Mesothelial cell of epicardium (in vitro differentiated cells): ENCODE results near the gene MAP4K5. TPM values are rescaled to one million over a fixed set of nuclear protein-coding genes. Genes with fewer than 3 reads are reported as not detected.

Source experiments
- DNase-seq, 2 experiments: peaks; one replicate each; pipeline ENCODE4 v3.0.0; 2021; ENCODE audit warnings: low spot score in 2 of 2; ENCODE audit not compliant: unreplicated experiment in 2 of 2
- H3K27ac Mint-ChIP-seq: 2 replicates; pipeline ENCODE4 v1.8.0; 2021; ENCODE audit warnings: mixed read lengths
- H3K27me3 Mint-ChIP-seq: 2 replicates; pipeline ENCODE4 v1.8.0; 2021; ENCODE audit warnings: low read depth, mixed read lengths
- H3K36me3 Mint-ChIP-seq: 2 replicates; pipeline ENCODE4 v1.8.0; 2021; ENCODE audit warnings: mixed read lengths
- H3K4me1 Mint-ChIP-seq: 2 replicates; pipeline ENCODE4 v1.8.0; 2021; ENCODE audit warnings: mixed read lengths
- H3K4me3 Mint-ChIP-seq: 2 replicates; pipeline ENCODE4 v1.8.0; 2021; ENCODE audit warnings: mild to moderate bottlenecking, moderate library complexity, mixed read lengths
- H3K9me3 Mint-ChIP-seq: 2 replicates; pipeline ENCODE4 v1.8.0; 2021; ENCODE audit warnings: mixed read lengths
- total RNA-seq: library from RNA; stranded (reverse); gene quantifications from 3 replicates; pipeline ENCODE4 v1.2.1, GENCODE V29; 2021
- TF ChIP-seq, protein P1 (sequence below): fragments of 200-600 bp; sonication (generic); IDR thresholded peaks from one replicate; pipeline ENCODE4 v1.5.0; 2021; ENCODE audit warnings: antibody characterized with exemption; ENCODE audit not compliant: unreplicated experiment

The MAP4K5 gene
- total RNA-seq, 1 donor from 2014 or later = 95.4 TPM

DNA sequence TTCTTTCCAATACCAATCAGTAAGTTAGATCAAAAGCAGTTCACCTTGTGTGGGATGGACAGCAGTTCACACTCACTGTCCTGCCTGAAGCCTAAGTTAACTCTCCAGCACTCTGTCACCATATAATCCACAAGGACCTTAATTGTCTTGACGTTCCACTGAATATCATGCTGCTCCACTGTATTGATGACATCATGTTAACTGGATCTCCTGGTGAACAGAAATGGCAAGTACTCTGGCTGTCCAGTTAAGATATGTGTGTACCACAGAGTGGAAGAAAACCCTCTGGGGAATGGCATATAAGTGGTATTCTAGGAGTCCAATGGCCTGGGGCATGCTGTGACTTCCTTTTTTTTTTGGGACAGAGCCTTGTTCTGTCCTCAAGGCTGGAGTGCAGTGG lies 151.9 kb downstream of the MAP4K5 start:
- H3K9me3 Mint-ChIP-seq = no peaks in the 10 kb centered on the region
- H3K4me1 Mint-ChIP-seq = no peaks in the 10 kb centered on the region
- no peak overlapping the region for H3K27ac Mint-ChIP-seq
- DNase-seq = no peak
- no peaks in the 10 kb centered on the region for H3K27me3 Mint-ChIP-seq
- no peak overlapping the region for H3K4me3 Mint-ChIP-seq
- H3K36me3 Mint-ChIP-seq = no peaks in the 10 kb centered on the region
- TF ChIP-seq, protein P1, sequence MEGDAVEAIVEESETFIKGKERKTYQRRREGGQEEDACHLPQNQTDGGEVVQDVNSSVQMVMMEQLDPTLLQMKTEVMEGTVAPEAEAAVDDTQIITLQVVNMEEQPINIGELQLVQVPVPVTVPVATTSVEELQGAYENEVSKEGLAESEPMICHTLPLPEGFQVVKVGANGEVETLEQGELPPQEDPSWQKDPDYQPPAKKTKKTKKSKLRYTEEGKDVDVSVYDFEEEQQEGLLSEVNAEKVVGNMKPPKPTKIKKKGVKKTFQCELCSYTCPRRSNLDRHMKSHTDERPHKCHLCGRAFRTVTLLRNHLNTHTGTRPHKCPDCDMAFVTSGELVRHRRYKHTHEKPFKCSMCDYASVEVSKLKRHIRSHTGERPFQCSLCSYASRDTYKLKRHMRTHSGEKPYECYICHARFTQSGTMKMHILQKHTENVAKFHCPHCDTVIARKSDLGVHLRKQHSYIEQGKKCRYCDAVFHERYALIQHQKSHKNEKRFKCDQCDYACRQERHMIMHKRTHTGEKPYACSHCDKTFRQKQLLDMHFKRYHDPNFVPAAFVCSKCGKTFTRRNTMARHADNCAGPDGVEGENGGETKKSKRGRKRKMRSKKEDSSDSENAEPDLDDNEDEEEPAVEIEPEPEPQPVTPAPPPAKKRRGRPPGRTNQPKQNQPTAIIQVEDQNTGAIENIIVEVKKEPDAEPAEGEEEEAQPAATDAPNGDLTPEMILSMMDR = no peak

DNA sequence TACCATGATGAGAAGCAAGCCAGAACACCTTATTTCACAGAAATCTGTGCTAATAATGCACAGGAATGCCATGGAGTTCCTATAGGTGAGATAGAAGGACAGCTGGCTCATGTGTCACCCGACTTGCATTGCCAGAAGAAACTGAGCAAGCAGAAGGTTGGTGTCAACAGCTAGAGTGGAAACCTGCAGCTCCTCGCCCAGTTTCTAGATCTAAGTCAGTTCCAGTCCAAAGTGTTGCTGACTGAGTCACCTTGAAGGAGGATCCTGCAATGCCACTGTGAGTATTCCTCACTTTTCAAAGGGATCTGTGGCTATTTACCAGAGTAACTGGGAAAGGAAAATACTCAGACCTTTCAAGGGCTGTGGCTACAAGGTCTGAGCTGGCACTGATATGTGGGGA lies 152.8 kb downstream of the MAP4K5 start:
- Mint-ChIP-seq H3K36me3 (no peaks in the 10 kb centered on the region), H3K27ac (no peak overlapping the region), H3K4me1 (no peaks in the 10 kb centered on the region), H3K4me3 (no peak overlapping the region), H3K27me3 (no peaks in the 10 kb centered on the region), H3K9me3 (no peaks in the 10 kb centered on the region)
- no peak for DNase-seq
- TF ChIP-seq, protein P1 = no peak

DNA sequence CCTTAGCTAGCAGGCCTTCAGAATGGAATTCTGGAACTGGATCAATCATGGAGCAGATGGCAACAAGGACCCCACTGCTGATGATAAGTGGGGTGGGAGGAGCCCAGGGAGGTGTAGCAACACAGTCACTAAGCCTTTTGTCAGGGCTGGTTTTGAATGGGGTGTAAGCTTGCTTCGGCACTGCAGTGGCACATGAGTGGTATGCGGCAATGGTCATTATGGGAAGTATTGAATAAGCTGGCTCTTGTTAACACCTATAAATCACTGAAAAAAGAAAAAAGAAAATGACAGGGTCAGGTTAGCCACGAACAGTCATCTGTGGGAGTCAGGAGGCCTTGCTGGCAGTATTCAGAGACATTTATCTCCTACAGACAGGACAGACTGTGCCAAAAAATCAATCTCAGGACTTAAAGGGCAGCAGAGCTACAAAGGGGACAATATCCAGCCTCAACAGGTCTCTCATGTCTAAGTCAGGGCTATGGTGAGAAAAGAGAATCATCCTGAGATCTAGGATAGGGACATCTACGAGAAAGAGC lies 154.8 kb downstream of the MAP4K5 start:
- TF ChIP-seq, protein P1 = no peak
- no peak overlapping the region for H3K27ac Mint-ChIP-seq
- no peaks in the 10 kb centered on the region for H3K36me3 Mint-ChIP-seq

DNA sequence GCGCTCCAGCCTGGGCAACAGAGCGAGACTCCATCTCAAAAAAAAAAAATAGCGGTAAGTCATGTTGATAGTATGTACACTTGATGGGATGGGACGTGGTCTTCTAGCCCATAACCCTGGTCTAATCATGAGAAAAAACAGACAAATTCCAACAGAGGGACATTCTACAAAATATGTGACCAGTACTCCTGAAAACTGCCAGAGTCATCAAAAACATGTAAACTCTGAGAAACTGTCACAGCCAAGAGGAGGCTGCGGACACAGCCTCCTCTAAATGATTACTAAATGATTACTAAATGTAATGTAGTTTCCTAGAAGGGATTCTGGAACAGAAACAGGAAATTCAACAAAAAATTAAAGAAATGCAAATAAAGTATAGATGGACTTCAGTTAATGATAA lies 156.6 kb downstream of the MAP4K5 start:
- DNase-seq = no peak
- no peaks in the 10 kb centered on the region for H3K36me3 Mint-ChIP-seq
- H3K4me1 Mint-ChIP-seq = no peaks in the 10 kb centered on the region
- no peak overlapping the region for H3K4me3 Mint-ChIP-seq
- H3K9me3 Mint-ChIP-seq = peaks cover 2% of the 10 kb centered on the region
- no peak overlapping the region for H3K27ac Mint-ChIP-seq
- TF ChIP-seq, protein P1 = no peak
- H3K27me3 Mint-ChIP-seq = peaks cover 11% of the 10 kb centered on the region

More for the DNA sequence above, 154.8 kb downstream of the MAP4K5 start:
- no peak for DNase-seq
- peaks cover 9% of the 10 kb centered on the region for H3K27me3 Mint-ChIP-seq
- no peaks in the 10 kb centered on the region for H3K4me1 Mint-ChIP-seq
- H3K4me3 Mint-ChIP-seq = no peak overlapping the region
- no peaks in the 10 kb centered on the region for H3K9me3 Mint-ChIP-seq

DNA sequence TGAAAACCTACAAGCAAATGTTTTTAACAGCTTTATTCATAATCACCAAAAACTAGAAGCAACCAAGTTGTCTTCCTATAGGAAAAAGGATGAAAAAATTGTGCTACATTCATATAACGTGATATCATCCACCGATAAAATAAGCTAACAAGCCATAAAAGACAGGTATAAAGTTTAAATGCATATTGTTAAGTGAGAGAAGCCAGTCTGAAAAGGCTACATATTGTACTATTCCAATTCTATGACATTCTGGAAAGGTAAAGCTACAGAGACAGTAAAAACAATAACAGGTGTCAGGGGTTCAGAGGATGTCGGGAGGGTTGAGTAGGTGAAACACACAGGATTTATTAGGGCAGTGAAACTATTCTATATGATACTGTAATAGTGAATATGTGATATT lies 158.4 kb downstream of the MAP4K5 start:
- Mint-ChIP-seq H3K4me3 (no peak overlapping the region), H3K27ac (no peak overlapping the region), H3K36me3 (no peaks in the 10 kb centered on the region), H3K4me1 (no peaks in the 10 kb centered on the region), H3K9me3 (peaks cover 8% of the 10 kb centered on the region), H3K27me3 (peaks cover 13% of the 10 kb centered on the region)
- TF ChIP-seq, protein P1 = no peak
- no peak for DNase-seq

DNA sequence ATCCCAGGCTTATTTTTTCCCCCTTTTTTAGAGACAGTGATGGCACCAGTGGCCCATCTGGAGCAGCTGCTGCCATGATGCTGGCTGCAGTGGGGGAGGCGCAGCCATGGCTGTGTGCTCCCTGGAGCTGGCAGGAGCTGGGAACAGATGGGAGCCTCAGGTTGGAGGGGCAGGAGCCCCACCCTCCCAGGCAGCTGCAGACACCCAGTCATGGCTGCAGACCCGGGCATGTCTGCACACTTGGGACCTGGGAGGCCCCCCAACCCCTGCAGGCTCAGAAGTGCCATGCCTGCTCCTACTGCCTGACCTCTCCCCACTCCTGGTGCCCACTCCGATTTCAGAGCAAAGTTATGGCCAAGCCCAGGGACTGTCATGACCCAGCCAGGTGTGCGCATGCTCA lies 160.8 kb downstream of the MAP4K5 start:
- Mint-ChIP-seq H3K4me1 (no peaks in the 10 kb centered on the region), H3K27ac (no peak overlapping the region), H3K4me3 (no peak overlapping the region), H3K27me3 (peaks cover 13% of the 10 kb centered on the region), H3K36me3 (no peaks in the 10 kb centered on the region), H3K9me3 (peaks cover 8% of the 10 kb centered on the region)
- no peak for DNase-seq
- TF ChIP-seq, protein P1 = no peak
